ENCODE data around the gene CCDC57.

The CCDC57 gene

GRCh38 chr17:82121246-82121645 lies 91.4 kb downstream of the CCDC57 start:
- TF ChIP-seq CTCF (IDR thresholded peaks at IDR 0.05; ENCODE audit: low read depth, low read length, missing control alignments) = no peak
- no peaks in the 10 kb centered on the region for H3K27me3 ChIP-seq (replicated peaks)
- in situ Hi-C loops (cut with HindIII; ENCODE audit: low pct_ligation_motif_present, low sequenced_read_pairs) = no loop called here

DNA sequence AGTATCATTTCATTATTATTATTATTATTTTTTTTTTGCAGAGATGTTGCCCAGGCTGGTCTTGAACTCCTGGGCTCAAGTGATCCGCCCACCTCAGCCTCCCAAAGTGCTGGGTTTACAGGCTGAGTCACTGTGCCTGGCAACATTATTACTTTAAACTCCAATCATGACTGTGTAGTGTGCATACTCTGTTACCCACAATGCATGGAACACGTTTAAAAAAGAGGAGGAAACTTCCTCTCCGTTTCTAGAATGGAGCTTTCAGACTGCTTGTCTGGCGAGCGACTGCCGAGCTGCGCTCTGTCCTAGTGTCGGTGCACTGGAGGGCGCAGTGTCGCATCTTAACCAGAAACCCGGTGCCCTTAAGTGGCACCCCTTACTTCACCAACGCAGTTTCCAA lies 92.5 kb downstream of the CCDC57 start:
- Histone ChIP-seq H3K36me3 (replicated peaks) (no peaks in the 10 kb centered on the region), H3K4me3 (ENCODE audit: low read depth, low read length) (no peak overlapping the region), H3K27ac (no peak overlapping the region), H3K27me3 (replicated peaks) (no peaks in the 10 kb centered on the region)
- TF ChIP-seq CTCF (IDR thresholded peaks at IDR 0.05; ENCODE audit: low read depth, low read length, missing control alignments) = no peak
- DNase-seq = no peak
- in situ Hi-C loops (cut with HindIII; ENCODE audit: low pct_ligation_motif_present, low sequenced_read_pairs) = no loop called here

More at GRCh38 chr17:82121246-82121645, 91.4 kb downstream of the CCDC57 start:
- H3K36me3 ChIP-seq (replicated peaks) = no peaks in the 10 kb centered on the region
- no peak for DNase-seq
- no peak overlapping the region for H3K4me3 ChIP-seq (ENCODE audit: low read depth, low read length)
- H3K27ac ChIP-seq = no peak overlapping the region

GRCh38 chr17:82118815-82119380 lies 93.7 kb downstream of the CCDC57 start:
- Histone ChIP-seq H3K27ac (no peak overlapping the region), H3K36me3 (replicated peaks) (no peaks in the 10 kb centered on the region), H3K4me3 (ENCODE audit: low read depth, low read length) (no peak overlapping the region), H3K27me3 (replicated peaks) (no peaks in the 10 kb centered on the region)
- no peak for DNase-seq
- no peak for TF ChIP-seq CTCF (IDR thresholded peaks at IDR 0.05; ENCODE audit: low read depth, low read length, missing control alignments)
- in situ Hi-C loops (cut with HindIII; ENCODE audit: low pct_ligation_motif_present, low sequenced_read_pairs) = no loop called here

DNA sequence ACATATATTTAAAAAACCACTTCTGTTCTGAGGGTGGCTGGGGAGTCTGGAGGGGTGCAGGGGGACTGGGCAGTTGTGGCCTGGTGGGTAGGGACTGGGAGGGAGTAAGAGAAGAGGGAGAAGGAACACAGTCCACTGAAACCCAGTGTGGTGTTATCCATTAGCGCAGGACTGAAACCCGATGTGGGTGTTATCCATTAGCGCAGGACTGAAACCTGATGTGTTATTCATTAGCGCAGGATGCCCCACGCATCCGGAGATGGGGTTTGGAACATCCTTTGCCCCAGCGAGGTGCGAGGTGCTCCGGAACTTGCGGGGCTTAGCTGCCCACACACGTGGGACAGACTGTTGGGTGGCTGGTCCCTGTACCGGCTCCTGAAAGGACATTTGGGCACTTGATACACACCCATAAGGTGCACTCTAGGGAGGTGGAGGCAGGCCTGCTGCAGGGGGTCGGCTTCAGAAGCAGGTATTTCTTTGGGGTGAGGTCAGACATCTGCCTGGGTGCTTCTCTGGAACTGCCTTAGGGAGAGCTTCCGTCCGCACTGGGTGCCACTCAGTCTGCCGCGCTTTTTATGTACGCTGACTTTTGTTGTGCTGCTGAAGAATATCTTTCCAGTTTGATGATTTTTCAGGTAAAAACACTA lies 94.4 kb downstream of the CCDC57 start:
- Histone ChIP-seq H3K36me3 (replicated peaks) (no peaks in the 10 kb centered on the region), H3K4me3 (ENCODE audit: low read depth, low read length) (no peak overlapping the region), H3K27ac (no peak overlapping the region), H3K27me3 (replicated peaks) (no peaks in the 10 kb centered on the region)
- TF ChIP-seq CTCF (IDR thresholded peaks at IDR 0.05; ENCODE audit: low read depth, low read length, missing control alignments) = no peak
- no peak for DNase-seq
- in situ Hi-C loops (cut with HindIII; ENCODE audit: low pct_ligation_motif_present, low sequenced_read_pairs) = no loop called here

DNA sequence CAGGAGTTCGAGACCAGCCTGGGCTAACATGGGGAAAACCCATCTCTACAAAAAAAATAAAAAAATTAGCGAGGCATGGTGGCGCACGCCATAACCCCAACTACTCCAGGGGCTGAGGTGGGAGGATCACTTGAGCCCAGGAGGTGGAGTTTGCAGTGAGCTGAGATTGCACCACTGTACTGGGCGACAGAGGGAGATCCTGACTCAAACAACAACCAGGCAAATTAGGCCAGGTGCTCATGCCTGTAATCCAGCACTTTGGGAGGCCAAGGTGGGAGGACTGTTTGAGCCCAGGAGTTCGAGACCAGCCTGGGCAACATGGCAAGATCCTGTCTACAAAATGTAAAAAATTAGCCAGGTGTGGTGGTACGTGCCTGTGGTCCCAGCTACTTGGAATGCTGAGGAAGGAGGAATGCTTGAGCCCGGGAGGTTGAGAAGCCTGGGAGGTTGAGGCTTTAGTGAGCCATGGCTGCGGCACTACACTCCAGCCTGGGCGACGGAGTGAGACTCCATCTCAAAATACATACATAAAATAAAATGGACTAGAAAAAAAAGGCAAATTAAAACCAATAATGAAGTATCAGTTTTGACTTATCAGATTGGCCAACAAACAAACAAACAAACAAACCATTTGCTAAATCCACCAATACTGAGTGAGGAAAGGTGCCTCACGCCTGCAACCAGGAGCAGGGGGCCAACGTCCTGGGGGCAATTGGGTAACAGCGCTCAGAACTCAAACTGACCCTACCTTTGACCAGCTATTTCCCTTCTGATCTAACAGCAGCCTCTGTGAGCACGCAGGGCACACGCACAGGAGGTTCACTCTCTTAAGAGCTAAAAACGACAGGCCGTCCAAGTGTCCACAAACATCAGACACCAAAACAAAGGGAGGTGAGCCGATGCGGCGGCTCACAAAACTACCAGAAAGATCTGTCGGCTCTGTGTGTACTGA lies 95.2 kb downstream of the CCDC57 start:
- DNase-seq = no peak
- H3K27ac ChIP-seq = no peak overlapping the region
- no peak overlapping the region for H3K4me3 ChIP-seq (ENCODE audit: low read depth, low read length)
- in situ Hi-C loops (cut with HindIII; ENCODE audit: low pct_ligation_motif_present, low sequenced_read_pairs) = no loop called here
- no peak for TF ChIP-seq CTCF (IDR thresholded peaks at IDR 0.05; ENCODE audit: low read depth, low read length, missing control alignments)
- no peaks in the 10 kb centered on the region for H3K27me3 ChIP-seq (replicated peaks)
- peaks cover 3% of the 10 kb centered on the region for H3K36me3 ChIP-seq (replicated peaks)
